GM18909 (cell line): ENCODE data around the gene MARCHF10.

Experiments
- ATAC-seq: cut with Tn5 transposase; IDR thresholded peaks from one replicate; pipeline ENCODE4 v1.9.1; 2021; ENCODE audit warnings: mild to moderate bottlenecking; ENCODE audit not compliant: unreplicated experiment, poor library complexity

The MARCHF10 gene

DNA sequence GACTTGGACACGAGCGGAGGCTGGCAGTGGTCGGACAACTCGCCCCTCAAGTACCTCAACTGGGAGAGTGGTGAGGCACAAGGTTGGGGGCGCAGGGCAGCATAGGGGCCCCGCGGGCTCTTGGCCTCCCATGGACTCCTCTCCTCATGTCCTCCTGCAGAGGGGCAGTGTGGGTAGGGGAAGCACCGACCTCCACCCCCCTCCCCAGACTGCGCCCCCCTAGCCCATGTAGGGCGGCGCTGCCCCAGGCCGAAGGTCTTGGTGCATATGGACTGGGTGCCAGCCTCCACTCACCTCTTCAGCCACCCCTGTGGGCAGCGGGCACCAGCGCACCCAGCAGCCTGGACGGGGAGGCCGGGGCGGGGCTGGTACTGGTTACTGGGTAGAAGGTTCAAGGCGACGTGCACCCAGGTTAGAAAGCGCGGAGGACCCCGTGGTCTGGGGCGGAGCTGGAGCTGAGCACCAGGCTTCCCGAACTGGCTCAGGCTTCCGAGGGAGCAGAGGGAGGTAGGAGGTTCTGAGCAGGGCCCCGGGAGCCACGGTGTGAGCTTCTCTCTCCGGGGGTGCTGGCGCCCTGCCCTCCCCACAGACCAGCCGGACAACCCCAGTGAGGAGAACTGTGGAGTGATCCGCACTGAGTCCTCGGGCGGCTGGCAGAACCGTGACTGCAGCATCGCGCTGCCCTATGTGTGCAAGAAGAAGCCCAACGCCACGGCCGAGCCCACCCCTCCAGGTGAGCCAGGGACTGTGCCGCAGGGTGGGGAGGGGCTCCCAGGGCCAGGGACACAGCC, 141.1 kb downstream of the MARCHF10 start:
- no peak for ATAC-seq

DNA sequence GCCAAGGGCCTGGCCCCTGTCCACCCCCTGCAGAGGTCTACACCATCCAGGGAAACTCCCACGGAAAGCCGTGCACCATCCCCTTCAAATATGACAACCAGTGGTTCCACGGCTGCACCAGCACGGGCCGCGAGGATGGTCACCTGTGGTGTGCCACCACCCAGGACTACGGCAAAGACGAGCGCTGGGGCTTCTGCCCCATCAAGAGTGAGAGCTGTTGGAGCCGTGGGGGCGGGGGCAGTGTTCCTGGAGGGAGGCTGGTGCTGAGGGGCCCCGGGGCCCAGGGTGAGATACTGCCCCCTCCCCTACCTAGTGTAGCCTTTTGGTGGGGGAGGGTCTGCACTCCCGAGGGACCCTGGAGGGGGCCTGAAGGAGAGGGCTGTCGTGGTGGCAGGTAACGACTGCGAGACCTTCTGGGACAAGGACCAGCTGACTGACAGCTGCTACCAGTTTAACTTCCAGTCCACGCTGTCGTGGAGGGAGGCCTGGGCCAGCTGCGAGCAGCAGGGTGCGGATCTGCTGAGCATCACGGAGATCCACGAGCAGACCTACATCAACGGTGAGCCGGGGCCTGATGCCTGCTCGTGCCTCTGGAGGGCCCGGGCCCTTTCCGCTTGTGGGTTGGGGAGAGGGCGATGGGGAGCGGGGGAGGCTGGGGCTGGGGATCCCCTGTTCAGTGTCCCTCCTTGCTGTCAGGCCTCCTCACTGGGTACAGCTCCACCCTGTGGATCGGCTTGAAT, 141.9 kb downstream of the MARCHF10 start:
- ATAC-seq: no peak

DNA sequence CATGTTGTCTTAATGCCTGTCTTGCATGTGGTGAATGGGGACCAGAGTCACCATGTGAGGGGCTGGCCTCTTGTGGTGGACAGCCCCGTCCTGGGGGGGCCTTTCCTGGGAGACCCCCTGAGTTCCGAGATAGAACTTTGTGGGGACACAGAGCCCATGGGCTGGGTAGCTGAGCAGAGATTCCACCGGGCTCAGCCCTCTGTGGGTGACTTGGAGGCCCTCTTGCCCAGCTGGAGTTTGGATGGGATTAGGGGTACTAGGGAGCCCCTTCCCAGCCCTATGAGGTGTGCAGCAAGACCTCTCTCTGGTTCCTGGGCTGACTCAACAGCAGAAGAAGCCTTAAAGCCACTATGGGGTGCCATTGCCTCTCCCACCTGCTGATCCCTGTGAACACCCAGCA, 142.5 kb downstream of the MARCHF10 start:
- ATAC-seq: no peak

DNA sequence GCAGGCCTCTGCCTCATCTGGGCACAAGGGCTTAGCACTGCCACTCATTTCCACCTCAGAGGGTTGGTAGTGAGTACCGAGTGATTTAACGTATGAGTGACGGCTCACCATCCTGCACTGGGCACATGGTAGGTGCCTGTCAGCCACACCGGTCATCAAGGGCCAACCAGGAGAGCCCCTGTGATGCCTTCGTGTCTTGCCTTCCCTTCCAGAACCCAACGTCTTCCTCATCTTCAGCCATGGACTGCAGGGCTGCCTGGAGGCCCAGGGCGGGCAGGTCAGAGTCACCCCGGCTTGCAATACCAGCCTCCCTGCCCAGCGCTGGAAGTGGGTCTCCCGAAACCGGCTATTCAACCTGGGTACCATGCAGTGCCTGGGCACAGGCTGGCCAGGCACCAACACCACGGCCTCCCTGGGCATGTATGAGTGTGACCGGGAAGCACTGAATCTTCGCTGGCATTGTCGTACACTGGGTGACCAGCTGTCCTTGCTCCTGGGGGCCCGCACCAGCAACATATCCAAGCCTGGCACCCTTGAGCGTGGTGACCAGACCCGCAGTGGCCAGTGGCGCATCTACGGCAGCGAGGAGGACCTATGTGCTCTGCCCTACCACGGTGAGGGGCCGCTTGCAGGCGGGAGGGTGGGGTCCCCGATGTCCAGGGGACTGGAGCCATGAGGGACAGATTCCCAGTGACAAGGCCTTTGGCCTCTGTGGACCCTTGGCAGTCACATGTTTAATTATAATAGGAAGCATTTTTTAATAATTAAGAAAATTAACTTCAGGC, 143.6 kb downstream of the MARCHF10 start:
- ATAC-seq: no peak

DNA sequence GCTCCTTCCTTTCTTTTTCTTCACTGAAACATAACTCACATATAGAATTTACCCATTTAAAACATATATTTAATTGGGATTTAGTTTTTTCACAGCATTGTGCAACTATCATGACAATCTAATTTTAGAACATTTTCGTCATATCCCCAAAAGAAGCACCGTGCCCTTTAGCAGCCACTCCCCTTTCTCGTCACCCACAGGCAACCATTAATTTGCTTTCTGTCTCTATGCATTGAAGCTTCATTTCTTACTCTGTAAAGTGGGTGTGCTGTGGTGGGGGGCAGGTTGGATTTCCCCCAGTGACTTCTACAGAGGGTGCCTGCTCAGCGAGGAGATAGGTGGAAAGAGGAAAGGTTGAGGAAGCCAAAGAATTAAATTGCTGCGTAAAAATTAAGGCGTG, 144.8 kb downstream of the MARCHF10 start:
- ATAC-seq: no peak

DNA sequence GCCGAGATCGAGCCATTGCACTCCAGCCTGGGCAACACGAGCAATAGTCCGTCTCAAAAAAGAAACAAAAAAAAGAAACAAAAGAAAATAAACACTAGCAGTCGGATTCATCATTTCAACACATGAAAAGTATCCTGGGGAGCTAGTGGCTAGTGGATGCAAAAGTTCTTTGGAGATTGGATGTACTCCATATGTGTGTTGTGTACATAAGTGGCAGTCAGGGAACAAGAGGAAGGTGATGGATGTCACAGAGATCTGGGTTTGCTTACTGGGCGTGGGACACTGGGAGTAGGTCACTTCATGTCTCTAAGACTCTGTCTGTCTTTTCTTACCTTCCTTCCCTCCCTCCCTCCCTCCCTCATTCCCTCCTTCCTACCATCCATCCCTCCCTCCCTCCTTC, 145.3 kb downstream of the MARCHF10 start:
- ATAC-seq: no peak

DNA sequence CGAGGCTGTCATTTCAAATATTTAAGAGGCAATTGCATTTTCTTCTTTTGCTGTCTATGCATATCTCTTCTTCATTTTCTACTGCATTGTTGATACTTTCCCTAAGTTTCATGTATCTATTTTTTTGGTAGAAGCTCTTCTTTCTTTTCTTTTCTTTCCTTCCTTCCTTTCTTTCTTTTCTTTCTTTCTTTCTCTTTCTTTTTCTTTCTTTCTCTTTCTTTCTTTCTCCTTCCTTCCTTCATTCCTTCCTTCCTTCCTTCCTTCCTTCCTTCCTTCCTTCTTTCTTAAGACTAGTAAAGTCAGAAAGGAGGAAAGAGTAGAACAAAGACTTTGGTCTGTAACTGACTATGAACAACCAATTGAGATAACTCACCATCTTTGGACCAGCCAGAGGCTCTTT, 146.8 kb downstream of the MARCHF10 start:
- ATAC-seq: no peak

DNA sequence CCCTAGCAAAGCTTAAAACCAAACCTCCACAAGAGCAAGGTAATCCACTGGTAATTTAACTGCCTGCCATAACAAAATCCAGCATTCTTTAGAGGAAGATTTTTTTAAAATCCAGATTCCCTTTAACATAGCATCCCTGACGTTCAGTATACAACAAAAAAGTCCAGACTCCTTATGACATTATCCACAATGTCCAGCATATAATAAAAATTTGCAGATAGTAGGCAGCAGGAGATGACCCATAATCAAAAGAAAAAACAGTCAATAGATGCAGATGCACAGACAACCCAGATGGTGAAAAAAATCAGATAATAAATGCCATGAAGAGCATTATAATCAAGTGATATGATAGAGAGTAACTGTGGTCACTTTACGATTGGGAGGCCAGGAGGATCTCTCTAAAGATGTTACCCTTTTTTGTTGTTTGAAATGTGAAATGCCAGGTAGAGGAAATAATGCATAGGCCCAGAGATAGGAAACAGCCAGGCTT, 147.4 kb downstream of the MARCHF10 start:
- ATAC-seq: no peak

DNA sequence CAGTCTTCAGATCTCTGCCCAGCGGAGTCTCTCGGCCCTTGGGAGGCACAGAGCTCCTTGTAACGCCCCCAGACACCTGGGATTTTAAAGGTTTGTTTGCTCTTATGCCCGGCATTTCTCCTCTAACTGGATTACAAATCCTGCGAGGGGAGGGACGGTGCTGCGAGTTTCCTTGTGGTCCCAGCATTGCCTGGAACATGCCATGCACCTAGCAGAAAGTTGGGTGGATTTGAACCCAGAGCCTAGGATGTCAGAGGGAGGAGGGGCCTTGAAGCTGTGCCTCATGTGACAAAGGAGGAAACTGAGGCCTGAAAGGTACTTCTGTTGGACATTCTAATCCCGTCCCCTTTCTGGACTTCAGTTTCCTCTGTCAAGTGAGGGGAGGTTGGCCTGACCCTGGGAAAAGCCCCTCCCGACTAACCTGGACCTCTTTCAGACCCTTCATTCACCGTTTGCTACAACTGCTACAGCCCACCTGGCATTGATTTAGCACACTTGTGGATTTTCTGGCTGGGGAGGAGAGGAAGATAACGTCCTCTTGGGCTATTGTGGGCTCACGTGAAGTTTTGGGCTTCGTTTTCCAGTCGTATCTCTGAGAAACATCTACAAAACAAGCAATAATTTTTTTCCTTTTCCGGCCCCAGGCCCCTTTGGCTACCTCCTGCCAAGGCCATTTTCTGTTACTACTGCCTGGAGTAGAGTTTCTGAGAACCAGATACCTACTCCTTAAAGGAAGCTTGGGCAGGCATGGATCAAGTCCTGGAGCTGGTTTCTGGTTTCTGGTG, 149.8 kb downstream of the MARCHF10 start:
- ATAC-seq: no peak

DNA sequence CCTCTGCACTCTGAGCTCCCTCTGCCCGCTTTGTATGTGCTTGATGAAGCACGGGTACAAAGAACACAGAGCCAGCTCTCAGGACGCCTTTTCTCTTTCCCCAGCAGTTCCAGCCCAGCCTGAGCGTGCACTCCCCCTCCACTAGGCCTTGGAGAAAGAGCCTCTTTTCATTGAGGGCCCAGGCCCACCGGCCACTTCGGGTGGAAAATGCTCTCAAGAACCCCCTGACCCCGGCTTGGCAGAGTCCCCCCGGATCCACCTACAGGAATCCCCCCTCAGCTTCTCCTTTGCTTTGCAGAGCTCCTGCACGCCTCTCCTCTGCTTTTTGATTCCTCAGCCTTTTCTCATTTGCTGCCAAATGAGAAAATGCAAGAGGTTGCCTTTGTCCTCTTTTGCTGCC, 150.4 kb downstream of the MARCHF10 start:
- no peak for ATAC-seq

DNA sequence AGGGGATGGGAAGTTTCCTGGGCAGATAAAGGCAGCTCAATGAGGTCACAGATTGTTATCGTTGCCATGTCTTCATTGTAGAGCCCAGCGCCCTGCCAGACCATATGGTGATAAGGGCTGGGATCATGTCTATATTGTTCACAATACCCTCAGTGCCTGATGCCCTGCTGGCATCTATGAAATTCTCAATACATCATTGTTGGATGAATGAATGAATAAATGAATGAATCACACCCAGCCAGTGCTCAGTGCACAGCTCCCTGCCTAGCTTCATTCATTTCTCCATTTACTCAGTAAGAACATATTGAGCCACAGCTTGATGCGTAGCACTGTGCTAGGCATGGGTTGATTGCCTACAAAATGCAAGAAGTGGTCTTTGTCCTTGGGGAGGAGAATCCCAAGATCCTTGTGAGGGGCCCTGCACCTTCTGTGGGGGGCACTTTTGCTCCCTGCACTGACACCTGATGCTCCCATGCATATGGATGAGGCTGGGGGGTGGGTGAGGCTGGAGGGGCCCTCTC, 150.9 kb downstream of the MARCHF10 start:
- ATAC-seq: no peak

DNA sequence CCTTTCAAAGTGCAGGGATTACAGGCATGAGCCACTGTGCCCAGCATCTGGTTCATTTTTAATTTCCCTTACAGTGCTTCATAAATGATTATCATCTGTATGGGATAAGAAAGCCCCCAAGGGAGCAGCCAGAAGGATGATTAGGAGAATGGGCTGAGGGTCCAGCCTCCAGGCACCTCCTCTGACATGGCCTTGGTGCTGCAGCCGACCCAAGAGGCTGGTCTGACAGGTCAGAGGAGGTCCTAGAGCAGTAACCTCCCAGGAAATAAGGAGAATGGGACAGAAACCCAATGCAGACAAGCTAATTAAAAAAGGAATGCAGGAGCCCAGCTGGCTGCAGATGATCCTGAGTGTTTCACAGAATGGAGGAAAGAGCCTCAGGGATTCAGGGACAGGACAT, 151.7 kb downstream of the MARCHF10 start:
- no peak for ATAC-seq

DNA sequence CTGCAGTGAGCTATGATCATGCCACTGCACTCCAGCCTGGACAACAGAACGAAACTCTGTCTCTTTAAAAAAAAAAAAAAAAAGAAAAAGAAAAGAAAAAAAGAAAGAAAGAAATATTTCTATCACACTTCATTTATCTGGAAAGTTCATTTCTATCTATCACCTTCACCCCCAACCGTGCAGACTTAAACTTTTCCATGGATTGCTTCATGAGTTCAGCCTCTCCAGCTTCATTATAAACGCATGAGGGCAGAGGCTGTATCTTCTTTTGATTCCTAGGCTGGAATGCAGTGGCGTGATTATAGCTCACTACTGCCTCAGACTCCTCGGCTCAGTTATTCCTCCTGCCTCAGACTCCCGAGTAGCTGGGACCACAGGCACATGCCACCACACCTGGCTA, 152.5 kb downstream of the MARCHF10 start:
- no peak for ATAC-seq

DNA sequence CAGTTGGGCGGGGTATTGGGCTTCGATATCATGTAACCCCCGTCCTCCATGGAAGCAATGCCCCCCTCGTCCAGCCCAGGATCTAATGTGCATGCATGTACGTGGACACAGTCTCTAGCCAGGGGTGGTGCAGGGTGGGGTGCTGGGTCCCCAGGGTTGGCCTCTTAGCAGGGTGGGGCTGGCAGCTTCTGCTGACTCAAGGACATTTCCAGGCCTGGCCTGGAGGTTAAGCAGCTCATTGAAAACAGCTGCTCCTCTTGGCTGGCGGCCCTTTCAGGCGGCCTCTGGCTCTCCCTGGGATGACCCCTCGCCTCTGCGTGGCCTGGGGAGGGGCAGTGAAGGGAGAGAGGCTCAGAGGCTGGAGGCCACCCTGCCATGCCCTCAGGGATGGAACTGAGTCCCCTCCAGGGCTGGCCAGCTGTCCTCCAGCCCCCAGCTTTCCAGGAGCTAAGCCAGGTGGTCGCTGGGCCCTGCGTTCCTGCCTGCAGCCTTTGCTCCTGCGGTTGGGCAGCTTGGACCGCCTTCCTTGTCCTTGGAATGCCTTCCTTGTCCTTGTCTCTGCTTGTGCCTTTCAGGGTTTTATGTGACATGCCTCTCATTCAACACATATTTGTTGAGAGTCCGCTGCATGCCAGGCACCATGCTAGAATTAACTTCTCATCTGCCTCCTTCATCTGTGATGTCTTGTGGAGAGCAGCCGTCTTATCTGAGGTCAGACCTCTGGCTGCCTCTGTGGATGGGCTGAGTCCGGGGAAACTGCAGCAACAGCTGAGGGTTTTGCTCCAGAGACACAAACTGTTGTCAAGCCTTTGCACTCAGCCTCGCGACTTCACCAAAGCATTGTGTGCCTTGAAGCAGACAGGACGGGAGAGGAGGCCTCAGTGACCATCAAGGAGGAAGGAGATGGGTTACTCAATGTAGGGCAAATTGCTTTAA, 154.0 kb downstream of the MARCHF10 start:
- ATAC-seq: peak; percentile 3

DNA sequence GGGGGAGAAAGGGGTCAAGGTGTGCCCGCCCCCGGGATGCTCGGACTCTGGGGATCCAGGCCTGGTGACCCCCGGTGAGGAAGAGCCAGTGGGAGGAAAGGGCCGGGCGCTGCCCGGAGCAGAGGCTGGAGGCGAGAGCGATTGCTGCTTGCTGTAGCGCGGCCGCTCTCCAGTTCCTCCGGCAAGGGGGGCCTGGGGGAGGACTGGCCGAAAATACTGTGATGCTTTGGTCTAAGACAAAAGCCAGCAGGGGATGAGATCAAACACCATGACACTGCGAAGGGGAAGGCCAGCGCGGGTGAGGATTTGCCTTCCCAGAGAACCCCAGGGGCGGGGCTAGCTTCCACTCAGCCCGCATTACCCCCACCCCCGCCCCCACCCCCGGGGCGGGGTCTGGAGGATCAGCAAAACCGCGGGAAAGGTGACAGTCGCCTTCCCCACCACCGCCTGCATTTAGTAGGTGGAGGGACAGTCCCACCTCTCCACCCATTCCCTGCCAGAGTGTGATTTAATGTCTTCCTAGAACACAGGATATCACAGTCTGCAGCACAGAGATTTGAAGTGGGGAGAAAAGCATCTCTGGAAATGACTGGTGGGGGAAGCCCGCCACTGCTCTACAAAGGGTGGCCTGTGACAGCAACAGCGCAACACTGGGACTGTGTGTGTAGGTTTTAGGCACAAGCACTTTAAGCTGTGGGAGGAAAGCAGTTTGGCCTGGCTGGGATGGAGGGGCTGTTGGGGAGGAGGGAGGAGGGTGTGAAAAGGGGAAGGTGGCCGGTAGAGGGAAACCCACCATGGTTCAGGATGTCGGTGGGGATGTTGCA, 154.9 kb downstream of the MARCHF10 start:
- peak; percentile 90 for ATAC-seq

DNA sequence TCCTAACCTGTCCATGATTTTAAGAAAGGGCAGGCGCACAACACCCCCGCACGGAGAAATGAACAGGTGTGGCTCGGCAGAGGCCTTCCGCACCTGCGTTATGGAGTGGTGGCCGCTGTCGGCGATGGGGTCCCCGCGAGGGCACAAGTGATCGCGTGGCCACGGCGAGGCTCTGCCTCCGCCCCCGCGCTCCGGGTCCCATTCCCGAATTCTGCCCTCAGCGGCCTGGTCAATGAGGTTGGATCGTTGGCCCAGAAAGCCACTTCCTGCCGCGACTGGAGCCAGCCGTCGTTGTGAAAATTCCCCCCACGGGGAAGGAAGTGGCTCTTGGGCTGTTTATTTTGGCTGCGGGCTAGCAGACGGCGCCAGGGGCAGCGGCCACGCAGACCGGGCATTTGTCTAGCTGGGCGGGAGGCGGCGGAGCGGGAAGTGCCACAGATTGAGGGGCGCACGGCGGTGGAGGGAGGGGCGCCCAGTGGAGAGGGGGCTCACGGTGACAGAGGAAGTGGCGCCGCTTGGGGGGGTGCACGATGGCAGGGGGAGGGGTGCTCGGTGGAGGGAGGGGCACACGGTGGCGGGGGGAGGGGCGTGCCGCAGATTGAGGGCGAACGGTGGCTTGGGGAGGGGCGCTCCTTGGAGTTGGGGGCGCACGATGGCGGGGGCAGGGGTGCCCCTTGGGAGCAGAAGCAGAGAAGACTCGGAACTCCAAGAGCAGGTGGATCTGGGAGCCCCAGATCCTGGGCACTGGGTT, 155.7 kb downstream of the MARCHF10 start:
- no peak for ATAC-seq
